NAMALWA (cell line): ENCODE measurements around the gene WRAP53.

ENCODE experiments used
- DNase-seq: peaks from one replicate; pipeline ENCODE4 v3.0.0-alpha.2; 2015; ENCODE audit warnings: low spot score

The WRAP53 gene

GRCh38 chr17:7709031-7709430 lies 20.8 kb downstream of the WRAP53 start:
- DNase-seq = no peak

GRCh38 chr17:7710301-7710700 lies 22.0 kb downstream of the WRAP53 start:
- DNase-seq = no peak

- DNase-seq = peak; percentile 34
Measured at GRCh38 chr17:7711051-7711755, 22.9 kb downstream of the WRAP53 start.

- DNase-seq = no peak
Measured at GRCh38 chr17:7712111-7712771, 24.0 kb downstream of the WRAP53 start.

GRCh38 chr17:7713782-7714181 lies 25.5 kb downstream of the WRAP53 start:
- DNase-seq = no peak

GRCh38 chr17:7714721-7715594 lies 26.7 kb downstream of the WRAP53 start:
- DNase-seq = no peak

GRCh38 chr17:7715936-7716886 lies 27.9 kb downstream of the WRAP53 start:
- no peak for DNase-seq

- no peak for DNase-seq
Measured at GRCh38 chr17:7716901-7717755, 28.9 kb downstream of the WRAP53 start, which contains the start of gene DNAH2. Gene DNAH2 (plus strand): TSS chr17:7717744. CDS start chr17:7719735, 1,991 bp downstream.

- DNase-seq = no peak
Measured at GRCh38 chr17:7717756-7718350, 29.6 kb downstream of the WRAP53 start.

- DNase-seq = no peak
Measured at GRCh38 chr17:7719661-7720060, 31.4 kb downstream of the WRAP53 start.

GRCh38 chr17:7720125-7720524 lies 31.8 kb downstream of the WRAP53 start:
- DNase-seq = no peak

- DNase-seq = no peak
Measured at GRCh38 chr17:7721612-7722011, 33.3 kb downstream of the WRAP53 start.

GRCh38 chr17:7727886-7728285 lies 39.6 kb downstream of the WRAP53 start:
- DNase-seq = no peak

GRCh38 chr17:7729816-7730215 lies 41.5 kb downstream of the WRAP53 start:
- no peak for DNase-seq

GRCh38 chr17:7732981-7733539 lies 44.8 kb downstream of the WRAP53 start:
- no peak for DNase-seq

GRCh38 chr17:7737601-7738000 lies 49.3 kb downstream of the WRAP53 start:
- DNase-seq = no peak

- no peak for DNase-seq
Measured at GRCh38 chr17:7739746-7740145, 51.5 kb downstream of the WRAP53 start.

- DNase-seq = no peak
Measured at GRCh38 chr17:7740481-7741001, 52.3 kb downstream of the WRAP53 start.

- DNase-seq = no peak
Measured at GRCh38 chr17:7742729-7743128, 54.5 kb downstream of the WRAP53 start.

- no peak for DNase-seq
Measured at GRCh38 chr17:7744416-7744815, 56.1 kb downstream of the WRAP53 start.
